H54 (cell line): ENCODE data around the gene GGA2.

ENCODE experiments used
- DNase-seq: peaks from one replicate; pipeline ENCODE4 v3.0.0; 2011; ENCODE audit warnings: low spot score, mixed read lengths; ENCODE audit not compliant: insufficient read length
- FAIRE-seq: peaks from 3 replicates; lab custom pipeline; 2011; peaks lifted over from hg19 to GRCh38; lab: Jason Lieb, UNC
- POLR2A ChIP-seq: IDR thresholded peaks from 2 replicates; pipeline ENCODE4 v1.6.1; 2011; ENCODE audit warnings: low read depth, mild to moderate bottlenecking, low read length

Gene GGA2

DNA sequence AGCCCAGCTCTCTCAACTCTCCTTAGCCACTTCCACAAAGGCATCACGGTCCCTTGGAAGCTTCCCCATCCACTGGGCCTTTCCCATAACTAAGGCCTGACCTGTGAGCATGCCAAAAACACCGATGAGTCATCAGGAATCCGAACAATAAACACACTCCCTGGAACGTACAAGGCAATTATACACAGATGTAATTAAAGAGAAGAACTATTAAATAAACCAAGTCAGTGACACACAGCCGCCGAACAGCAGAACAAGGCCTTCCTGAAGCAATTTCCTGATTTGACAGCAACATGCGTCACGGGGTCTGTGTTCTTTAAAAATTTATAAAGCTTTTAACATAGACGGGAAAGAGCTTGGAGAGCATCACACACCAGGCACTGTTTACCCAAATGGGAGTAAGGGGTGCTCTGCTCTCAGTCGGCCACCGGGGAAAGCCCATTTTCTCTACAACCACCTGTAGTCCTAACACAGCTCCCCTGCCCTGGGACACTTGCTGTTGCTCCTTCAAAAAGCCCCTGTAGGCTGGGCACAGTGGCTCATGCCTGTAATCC is 86.7 kb downstream of the GGA2 start:
- DNase-seq (peak; percentile 47), FAIRE-seq (peak; percentile 86)
- no peak for TF ChIP-seq POLR2A

GRCh38 chr16:23420011-23420410 is 90.3 kb downstream of the GGA2 start:
- no peak for FAIRE-seq
- no peak for TF ChIP-seq POLR2A
- DNase-seq, result no peak

DNA sequence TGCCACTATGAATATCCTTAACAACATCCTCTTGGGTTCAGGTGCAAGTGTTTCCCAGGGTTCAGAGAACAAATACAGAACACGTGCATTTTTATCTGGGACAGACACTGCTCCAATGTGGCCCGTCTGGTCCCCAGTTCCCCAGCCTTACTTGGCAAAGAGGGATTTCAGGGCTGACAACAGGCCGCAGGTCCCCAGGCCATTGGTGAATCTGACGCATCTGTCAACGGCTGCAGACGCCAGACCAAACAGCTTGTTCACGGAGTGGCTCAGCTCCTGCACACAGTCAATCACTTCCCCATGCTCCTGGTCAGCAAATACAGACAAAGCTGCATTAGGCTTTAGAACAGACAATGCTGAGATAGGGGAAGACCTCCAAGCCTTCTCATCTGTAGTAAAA is 93.5 kb downstream of the GGA2 start:
- TF ChIP-seq POLR2A, result no peak
- DNase-seq (no peak), FAIRE-seq (no peak)

GRCh38 chr16:23414731-23415130 is 95.6 kb downstream of the GGA2 start:
- no peak for TF ChIP-seq POLR2A
- DNase-seq (no peak), FAIRE-seq (no peak)
